ENCODE measurements around the gene HIVEP1.

The HIVEP1 gene

DNA sequence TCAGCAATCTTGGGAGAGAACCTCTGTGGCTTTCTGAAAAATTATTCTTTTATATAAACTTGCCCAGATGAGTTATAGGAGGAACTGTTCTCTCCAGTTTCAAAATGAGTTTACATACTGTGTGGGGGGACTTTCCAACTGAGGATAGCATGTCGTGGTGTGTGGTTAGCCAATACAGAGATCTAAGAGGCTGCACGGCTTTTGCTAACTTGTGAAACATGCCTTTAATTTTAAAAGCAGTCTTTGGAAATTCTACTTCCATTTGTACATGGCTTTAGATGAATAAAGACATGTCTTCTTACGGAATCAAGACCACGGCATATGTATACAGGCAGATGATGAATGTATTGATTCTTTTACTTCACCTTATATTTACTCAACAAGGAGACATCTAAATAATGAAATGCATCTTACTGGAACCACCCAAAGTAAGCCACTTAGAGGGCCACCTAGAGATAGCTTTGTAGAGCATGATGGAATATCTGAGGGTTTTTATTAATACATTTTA, 39.8 kb downstream of the HIVEP1 start (continued):
- TF ChIP-seq ZNF747 (tag by site-specific recombination; IDR thresholded peaks at IDR 0.05) = no peak
- TF ChIP-seq ZNF670 (tag by site-specific recombination; IDR thresholded peaks at IDR 0.05; ENCODE audit: low read depth) = no peak
- no peak for TF ChIP-seq ZNF174 (tag by site-specific recombination; IDR thresholded peaks at IDR 0.05)
- TF ChIP-seq ZNF140 (tag by site-specific recombination; IDR thresholded peaks at IDR 0.05) = no peak
- no peak for TF ChIP-seq ZNF157 (tag by site-specific recombination; IDR thresholded peaks at IDR 0.05)
- TF ChIP-seq ELK4 (IDR thresholded peaks at IDR 0.05; ENCODE audit: borderline replicate concordance, low read depth, low read length) = no peak
- no peak for TF ChIP-seq ZNF132 (tag by site-specific recombination; IDR thresholded peaks at IDR 0.05; ENCODE audit: borderline replicate concordance)
- no peak for TF ChIP-seq ZNF785 (tag by site-specific recombination; IDR thresholded peaks at IDR 0.05)

GRCh38 chr6:12058172-12058961, 46.3 kb downstream of the HIVEP1 start:
- ChIA-PET CTCF (interaction anchor here (0.6 to 1.1 kb wide), 3 partner anchors 28 to 482 kb away, joined by 3 to 4 read pairs (median 3); no protein-coding TSS in a partner anchor), POLR2A (interaction anchor here (0.6 kb wide), 1 partner anchor 424 kb away, joined by 3 read pairs; no protein-coding TSS in a partner anchor)
- peaks cover 8% of the 10 kb centered on the region; the same call in 1 of the 2 replicates for H3K4me1 ChIP-seq (ENCODE audit: control insufficient read depth, insufficient read depth, low read length)
- H3K36me3 ChIP-seq (ENCODE audit: control insufficient read depth in 2 of 2, insufficient read depth in 1 of 2, low read length in 2 of 2) = no peaks in the 10 kb centered on the region; a peak in 1 of 3 replicates
- no peak overlapping the region for H3K4me3 ChIP-seq (ENCODE audit: low read depth, low read length)
- no peak overlapping the region for H3K27ac ChIP-seq (ENCODE audit: extremely low read depth, low read depth, low read length)
- no peaks in the 10 kb centered on the region for H3K9me3 ChIP-seq (ENCODE audit: control insufficient read depth, insufficient read depth, low read depth, low read length)
- TF ChIP-seq KLF16 (tag by site-specific recombination; IDR thresholded peaks at IDR 0.05) = no peak
- peak; percentile 64; the same call in 1 of the 2 replicates for TF ChIP-seq ATF2 (tag by site-specific recombination; IDR thresholded peaks at IDR 0.05; ENCODE audit: low read depth)

DNA sequence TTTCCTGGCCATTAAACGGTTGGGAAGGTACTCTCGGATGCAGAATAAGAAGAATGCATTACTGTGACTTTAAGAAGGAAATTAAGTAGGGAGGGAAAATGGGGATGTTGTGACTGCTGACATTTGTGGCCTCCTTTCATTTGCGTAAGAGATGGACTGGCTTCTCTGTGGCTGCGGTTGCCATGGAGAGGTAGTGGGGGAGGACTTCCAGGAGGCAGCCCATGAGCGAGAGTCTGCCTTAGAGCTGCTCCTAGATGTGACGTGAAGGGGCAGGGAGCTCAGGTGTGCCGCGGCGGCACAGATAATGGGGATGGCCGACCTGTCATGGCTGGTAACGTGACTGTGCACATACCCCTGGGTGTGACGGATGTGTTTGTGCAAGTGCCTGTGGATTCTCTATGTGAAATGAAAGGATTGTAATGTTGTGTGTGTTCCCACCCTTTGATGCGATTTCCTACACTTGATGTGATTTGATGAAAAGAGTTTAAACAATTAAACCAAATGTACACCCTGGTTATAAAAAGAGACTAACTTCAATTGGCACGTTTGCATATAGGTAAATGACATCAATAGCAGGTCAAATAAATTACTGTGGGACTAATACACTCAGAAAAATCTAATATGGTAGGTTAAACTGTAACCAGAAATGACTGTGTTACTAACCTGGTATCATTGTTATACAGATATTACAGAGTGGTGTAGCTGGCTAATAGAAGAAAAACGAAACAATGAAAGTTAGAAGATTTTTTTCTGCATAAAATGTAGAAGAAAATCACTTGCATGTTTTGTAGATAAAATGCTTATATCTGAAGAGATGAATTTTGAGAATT, 48.9 kb downstream of the HIVEP1 start:
- Histone ChIP-seq H3K27ac (ENCODE audit: extremely low read depth, low read depth, low read length) (no peak overlapping the region), H3K4me1 (ENCODE audit: control insufficient read depth, insufficient read depth, low read length) (peaks cover 13% of the 10 kb centered on the region; the same call in 1 of the 2 replicates), H3K9me3 (ENCODE audit: control insufficient read depth, insufficient read depth, low read depth, low read length) (no peaks in the 10 kb centered on the region), H3K4me3 (ENCODE audit: low read depth, low read length) (peak overlapping the region; percentile 31), H3K36me3 (ENCODE audit: control insufficient read depth in 2 of 2, insufficient read depth in 1 of 2, low read length in 2 of 2) (no peaks in the 10 kb centered on the region)
- ChIA-PET CTCF (no interaction called here), POLR2A (no interaction called here)
- TF ChIP-seq ZBTB26 (tag by site-specific recombination; optimal IDR thresholded peaks at IDR 0.05) = no peak
- peak; percentile 40; the same call in 1 of the 2 replicates for TF ChIP-seq WT1 (tag by site-specific recombination; IDR thresholded peaks at IDR 0.05)
- no peak for TF ChIP-seq ZNF423 (tag by site-specific recombination; IDR thresholded peaks at IDR 0.05)
- TF ChIP-seq ZNF629 (tag by site-specific recombination; IDR thresholded peaks at IDR 0.05) = peak; percentile 50
- TF ChIP-seq, protein P1, sequence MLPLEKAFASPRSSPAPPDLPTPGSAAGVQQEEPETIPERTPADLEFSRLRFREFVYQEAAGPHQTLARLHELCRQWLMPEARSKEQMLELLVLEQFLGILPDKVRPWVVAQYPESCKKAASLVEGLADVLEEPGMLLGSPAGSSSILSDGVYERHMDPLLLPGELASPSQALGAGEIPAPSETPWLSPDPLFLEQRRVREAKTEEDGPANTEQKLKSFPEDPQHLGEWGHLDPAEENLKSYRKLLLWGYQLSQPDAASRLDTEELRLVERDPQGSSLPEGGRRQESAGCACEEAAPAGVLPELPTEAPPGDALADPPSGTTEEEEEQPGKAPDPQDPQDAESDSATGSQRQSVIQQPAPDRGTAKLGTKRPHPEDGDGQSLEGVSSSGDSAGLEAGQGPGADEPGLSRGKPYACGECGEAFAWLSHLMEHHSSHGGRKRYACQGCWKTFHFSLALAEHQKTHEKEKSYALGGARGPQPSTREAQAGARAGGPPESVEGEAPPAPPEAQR (tag by site-specific recombination; IDR thresholded peaks at IDR 0.05) = no peak
- 0 out of 2 replicates have a peak, but pooled peaks have one; percentile 55 for TF ChIP-seq MYNN (tag by site-specific recombination; IDR thresholded peaks at IDR 0.05; ENCODE audit: borderline replicate concordance)
- TF ChIP-seq ZNF324 (tag by site-specific recombination; IDR thresholded peaks at IDR 0.05) = no peak
- peak; percentile 60; the same call in 1 of the 2 replicates for TF ChIP-seq ZNF600 (tag by site-specific recombination; IDR thresholded peaks at IDR 0.05)
- TF ChIP-seq, protein P2, sequence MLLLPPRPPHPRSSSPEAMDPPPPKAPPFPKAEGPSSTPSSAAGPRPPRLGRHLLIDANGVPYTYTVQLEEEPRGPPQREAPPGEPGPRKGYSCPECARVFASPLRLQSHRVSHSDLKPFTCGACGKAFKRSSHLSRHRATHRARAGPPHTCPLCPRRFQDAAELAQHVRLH (tag by site-specific recombination; IDR thresholded peaks at IDR 0.05) = no peak
- TF ChIP-seq SP2 (tag by site-specific recombination; IDR thresholded peaks at IDR 0.05) = 0 out of 2 replicates have a peak, but pooled peaks have one; percentile 32
- TF ChIP-seq PRDM1 (tag by site-specific recombination; IDR thresholded peaks at IDR 0.05) = peak; percentile 95
- TF ChIP-seq MZF1 (tag by site-specific recombination; IDR thresholded peaks at IDR 0.05; ENCODE audit: borderline replicate concordance) = peak; percentile 74; the same call in 1 of the 2 replicates
- TF ChIP-seq SALL2 (tag by site-specific recombination; IDR thresholded peaks at IDR 0.05; ENCODE audit: borderline replicate concordance) = no peak
- peak; percentile 58 for TF ChIP-seq ZBTB17 (tag by site-specific recombination; IDR thresholded peaks at IDR 0.05)
- peak; percentile 34 for TF ChIP-seq GLIS2 (tag by site-specific recombination; IDR thresholded peaks at IDR 0.05)
- TF ChIP-seq ZNF140 (tag by site-specific recombination; IDR thresholded peaks at IDR 0.05) = no peak

Data from HEK293 (cell line).